Activated CD4-positive, alpha-beta T cell treated with anti-CD3 and anti-CD28 coated beads, Interleukin-2, amount 50 U/mL, for 24 hours (primary cell): Measurements from ENCODE around the gene UNC50.
A peak's percentile ranks its signal among the peaks of the same experiment; 100 is the strongest.

Experiments
- DNase-seq, 2 donors: peaks; one replicate each; pipeline ENCODE4 v3.0.0-alpha.2; 2020; ENCODE audit warnings: low read depth in 1 of 2, low spot score in 1 of 2

UNC50 gene

GRCh38 chr2:98608116-98608961 lies at the start of gene UNC50, which contains the start of gene COA5:
Gene UNC50 (plus strand): TSS chr2:98608589. CDS start chr2:98609760, 1,171 bp downstream.
Gene COA5 (minus strand): TSS chr2:98608512. CDS start chr2:98608405, 107 bp downstream.
- DNase-seq: peak; percentile 80 to 85

GRCh38 chr2:98558852-98559530 lies 49.4 kb upstream of the UNC50 start:
- DNase-seq: no peak

- no peak for DNase-seq
Measured at GRCh38 chr2:98559581-98559980, 48.8 kb upstream of the UNC50 start.

- no peak for DNase-seq
Measured at GRCh38 chr2:98560256-98560771, 48.1 kb upstream of the UNC50 start.

- no peak for DNase-seq
Measured at GRCh38 chr2:98561018-98561417, 47.4 kb upstream of the UNC50 start.

- DNase-seq: no peak
Measured at GRCh38 chr2:98561902-98562695, 46.3 kb upstream of the UNC50 start.

GRCh38 chr2:98563394-98563793 lies 45.0 kb upstream of the UNC50 start:
- no peak for DNase-seq

GRCh38 chr2:98564541-98565132 lies 43.8 kb upstream of the UNC50 start:
- no peak for DNase-seq

- DNase-seq: no peak
Measured at GRCh38 chr2:98565286-98565860, 43.0 kb upstream of the UNC50 start.

GRCh38 chr2:98565941-98566340 lies 42.4 kb upstream of the UNC50 start:
- no peak for DNase-seq

GRCh38 chr2:98568161-98568956 lies 40.0 kb upstream of the UNC50 start:
- DNase-seq: no peak

GRCh38 chr2:98569197-98569793 lies 39.1 kb upstream of the UNC50 start:
- peak; percentile 64 to 66 for DNase-seq

GRCh38 chr2:98569915-98570314 lies 38.5 kb upstream of the UNC50 start:
- no peak for DNase-seq

- DNase-seq: no peak
Measured at GRCh38 chr2:98570356-98570755, 38.0 kb upstream of the UNC50 start.

- no peak for DNase-seq
Measured at GRCh38 chr2:98571121-98571701, 37.2 kb upstream of the UNC50 start.

- DNase-seq: no peak
Measured at GRCh38 chr2:98571796-98572195, 36.6 kb upstream of the UNC50 start.

- no peak for DNase-seq
Measured at GRCh38 chr2:98572211-98572610, 36.2 kb upstream of the UNC50 start.

- no peak for DNase-seq
Measured at GRCh38 chr2:98572676-98573075, 35.7 kb upstream of the UNC50 start.

GRCh38 chr2:98573426-98573825 lies 35.0 kb upstream of the UNC50 start:
- DNase-seq: no peak
